Thymus (tissue), 11 donors: ENCODE results near the gene LHPP. TPM values are rescaled to one million over a fixed set of nuclear protein-coding genes. Genes with fewer than 3 reads are reported as not detected.

Experiments
- DNase-seq, 9 donors: peaks; one replicate each; pipeline ENCODE4 v3.0.0-alpha.2; 2013; ENCODE audit warnings: low spot score in 9 of 9, low read depth in 6 of 9, missing footprints in 1 of 9
- H3K27ac ChIP-seq, 2 donors: one replicate each; pipeline ENCODE4 v1.5.1; 2013; ENCODE audit warnings: control low read depth in 1 of 2, low read depth in 1 of 2, low read length in 1 of 2, mild to moderate bottlenecking in 1 of 2, moderate library complexity in 1 of 2
- H3K27me3 ChIP-seq, 2 donors: one replicate each; pipeline ENCODE4 v1.5.1; 2013; ENCODE audit warnings: low read length in 1 of 2; ENCODE audit not compliant: control insufficient read depth in 2 of 2, insufficient read depth in 1 of 2
- H3K36me3 ChIP-seq, 2 donors: one replicate each; pipeline ENCODE4 v1.5.1; 2013; ENCODE audit warnings: low read length in 1 of 2, mild to moderate bottlenecking in 1 of 2, moderate library complexity in 1 of 2; ENCODE audit not compliant: control insufficient read depth in 2 of 2, insufficient read depth in 2 of 2
- H3K4me1 ChIP-seq, 2 donors: one replicate each; pipeline ENCODE4 v1.5.1; 2013; ENCODE audit warnings: low read length in 2 of 2; ENCODE audit not compliant: control insufficient read depth in 2 of 2, insufficient read depth in 2 of 2
- H3K4me3 ChIP-seq, 2 donors: one replicate each; pipeline ENCODE4 v1.5.1; 2013; ENCODE audit warnings: low read length in 2 of 2, control low read depth in 1 of 2, mild to moderate bottlenecking in 1 of 2
- H3K9me3 ChIP-seq, 2 donors: one replicate each; pipeline ENCODE4 v1.5.1; 2013; ENCODE audit warnings: low read length in 1 of 2, mild to moderate bottlenecking in 1 of 2; ENCODE audit not compliant: control insufficient read depth in 2 of 2, insufficient read depth in 1 of 2
- WGBS: extraction: QIAGEN DNeasy Blood & Tissue Kit; methylation state at CpG from one replicate; pipeline ENCODE4 v1.1.7; 2013; 5-methylcytosine and 5-hydroxymethylcytosine counted together
- polyA plus RNA-seq: library from polyadenylated mRNA; stranded (reverse); fragments of 200-250 nt; gene quantifications from one replicate; pipeline ENCODE4 v1.2.3, GENCODE V29; 2013
- total RNA-seq: library from RNA; stranded (reverse); fragments of 120-200 nt; gene quantifications from one replicate; pipeline ENCODE4 v1.2.4, GENCODE V29; 2013
- donor health status: healthy.

LHPP gene
- total and polyA plus RNA-seq, 2 donors, result 6.3 to 13.5 TPM

- no peak for DNase-seq
- WGBS, result 93% methylated on average over 10 of the region's 10 CpGs
- H3K4me3 ChIP-seq, result no peak overlapping the region
- peaks cover 64 to 78% of the 10 kb centered on the region in 2 donors for H3K4me1 ChIP-seq
- H3K27me3 ChIP-seq, result no peaks in the 10 kb centered on the region
- H3K36me3 ChIP-seq, result peaks cover 15 to 30% of the 10 kb centered on the region in 2 donors
- peak overlapping the region; percentile 6 to 64 for H3K27ac ChIP-seq
- H3K9me3 ChIP-seq, result peaks cover 0 to 8% of the 10 kb centered on the region in 2 donors
Observed at GRCh38 chr10:124632566-124632965, 170.9 kb downstream of the LHPP start.

GRCh38 chr10:124636271-124636995 is 174.8 kb downstream of the LHPP start:
- H3K4me3 ChIP-seq, result no peak overlapping the region
- H3K27me3 ChIP-seq, result no peaks in the 10 kb centered on the region
- peaks cover 0 to 11% of the 10 kb centered on the region in 2 donors for H3K9me3 ChIP-seq
- H3K27ac ChIP-seq, result peak overlapping the region; percentile 80 to 89
- peaks cover 48 to 78% of the 10 kb centered on the region in 2 donors for H3K4me1 ChIP-seq
- peak in 4 of 9 donors; percentile 70 to 86 (median 71) for DNase-seq
- peaks cover 15 to 39% of the 10 kb centered on the region in 2 donors for H3K36me3 ChIP-seq
- WGBS, result 18% methylated on average over 19 of the region's 19 CpGs

GRCh38 chr10:124637091-124637700 is 175.6 kb downstream of the LHPP start:
- Histone ChIP-seq H3K4me1 (peaks cover 48 to 78% of the 10 kb centered on the region in 2 donors), H3K27me3 (no peaks in the 10 kb centered on the region), H3K9me3 (peaks cover 0 to 11% of the 10 kb centered on the region in 2 donors), H3K36me3 (peaks cover 18 to 39% of the 10 kb centered on the region in 2 donors), H3K27ac (peak overlapping the region; percentile 80 to 89), H3K4me3 (no peak overlapping the region)
- DNase-seq, result no peak
- 87% methylated on average over 14 of the region's 14 CpGs for WGBS

- WGBS, result 98% methylated on average over 8 of the region's 8 CpGs
- H3K27ac ChIP-seq, result peak overlapping the region; percentile 19 to 89
- H3K36me3 ChIP-seq, result peaks cover 21 to 39% of the 10 kb centered on the region in 2 donors
- H3K9me3 ChIP-seq, result peaks cover 0 to 11% of the 10 kb centered on the region in 2 donors
- peaks cover 48 to 78% of the 10 kb centered on the region in 2 donors for H3K4me1 ChIP-seq
- DNase-seq, result no peak
- no peaks in the 10 kb centered on the region for H3K27me3 ChIP-seq
- H3K4me3 ChIP-seq, result no peak overlapping the region
Observed at GRCh38 chr10:124637746-124638145, 176.1 kb downstream of the LHPP start.

- Histone ChIP-seq H3K9me3 (peaks cover 0 to 10% of the 10 kb centered on the region in 2 donors), H3K27ac (peak overlapping the region in 1 of 2 donors; percentile 26), H3K4me3 (no peak overlapping the region), H3K4me1 (peaks cover 55 to 89% of the 10 kb centered on the region in 2 donors), H3K36me3 (peaks cover 34 to 43% of the 10 kb centered on the region in 2 donors), H3K27me3 (no peaks in the 10 kb centered on the region)
- DNase-seq, result no peak
- 96% methylated on average over 6 of the region's 6 CpGs for WGBS
Observed at GRCh38 chr10:124639206-124639605, 177.6 kb downstream of the LHPP start.

- no peaks in the 10 kb centered on the region for H3K27me3 ChIP-seq
- peak overlapping the region in 1 of 2 donors; percentile 39 for H3K27ac ChIP-seq
- peaks cover 36 to 39% of the 10 kb centered on the region in 2 donors for H3K36me3 ChIP-seq
- DNase-seq, result no peak
- no peak overlapping the region for H3K4me3 ChIP-seq
- H3K4me1 ChIP-seq, result peaks cover 58 to 94% of the 10 kb centered on the region in 2 donors
- 94% methylated on average over 6 of the region's 6 CpGs for WGBS
- H3K9me3 ChIP-seq, result peaks cover 0 to 6% of the 10 kb centered on the region in 2 donors
Observed at GRCh38 chr10:124639646-124640045, 178.0 kb downstream of the LHPP start.

GRCh38 chr10:124640056-124640455 is 178.4 kb downstream of the LHPP start:
- Histone ChIP-seq H3K4me3 (no peak overlapping the region), H3K27ac (peak overlapping the region in 1 of 2 donors; percentile 39), H3K4me1 (peaks cover 61 to 98% of the 10 kb centered on the region in 2 donors), H3K27me3 (no peaks in the 10 kb centered on the region), H3K36me3 (peaks cover 36 to 38% of the 10 kb centered on the region in 2 donors), H3K9me3 (peaks cover 0 to 5% of the 10 kb centered on the region in 2 donors)
- WGBS, result 95% methylated on average over 7 of the region's 7 CpGs
- DNase-seq, result no peak

GRCh38 chr10:124640538-124641231 is 179.1 kb downstream of the LHPP start:
- peaks cover 32% of the 10 kb centered on the region in 2 donors for H3K36me3 ChIP-seq
- DNase-seq, result no peak
- WGBS, result 67% methylated on average over 20 of the region's 20 CpGs
- no peak overlapping the region for H3K4me3 ChIP-seq
- H3K27ac ChIP-seq, result peak overlapping the region; percentile 56 to 68
- peaks cover 0 to 5% of the 10 kb centered on the region in 2 donors for H3K9me3 ChIP-seq
- no peaks in the 10 kb centered on the region for H3K27me3 ChIP-seq
- H3K4me1 ChIP-seq, result peaks cover 68 to 100% of the 10 kb centered on the region in 2 donors
